CD4-positive, alpha-beta T cell (primary cell): ENCODE results near the gene HOXD11. TPM values are rescaled to one million over a fixed set of nuclear protein-coding genes. Genes with fewer than 3 reads are reported as not detected.

Experiments
- ATAC-seq: fragments of 200-7000 bp; cut with Tn5 transposase; one replicate; pipeline ENCODE4 v1.10.0; 2022; ENCODE audit warnings: mild to moderate bottlenecking; ENCODE audit not compliant: poor library complexity
- CTCF ChIA-PET: fragments of 350-600 bp; sonication (Branson Sonifier 250); formaldehyde crosslinking; loops from one replicate; lab custom pipeline; 2021; ENCODE audit warnings: antibody characterized with exemption, inconsistent platforms; lab: Charles Lee
- POLR2A ChIA-PET: fragments of 350-600 bp; sonication (Branson Sonifier 250); formaldehyde crosslinking; loops from one replicate; lab custom pipeline; 2021; ENCODE audit warnings: antibody characterized with exemption, inconsistent platforms; lab: Charles Lee
- DNase-seq, 14 experiments: peaks; one replicate each; pipeline ENCODE4 v3.0.0-alpha.2; 2013 to 2020; ENCODE audit warnings: mixed read lengths in 2 of 14
- H3K27ac ChIP-seq, 2 donors: one replicate each; pipeline versions ENCODE4 v1.5.1 to v1.7.0; 2013; ENCODE audit warnings: low read length in 2 of 2, low read depth in 1 of 2, mild to moderate bottlenecking in 1 of 2
- H3K27me3 ChIP-seq, 2 experiments: 1 replicate in 1 of 2; 2 replicates in 1 of 2; pipeline versions ENCODE4 v1.6.1 to v1.7.0; 2013; ENCODE audit warnings: low read length in 2 of 2, control low read depth in 1 of 2, mild to moderate bottlenecking in 1 of 2, moderate library complexity in 1 of 2; ENCODE audit not compliant: insufficient read depth in 2 of 2, control insufficient read depth in 1 of 2
- H3K36me3 ChIP-seq: one replicate; pipeline ENCODE4 v1.6.1; 2013; ENCODE audit warnings: low read length, control low read depth; ENCODE audit not compliant: insufficient read depth
- H3K4me1 ChIP-seq: one replicate; pipeline ENCODE4 v1.6.1; 2013; ENCODE audit warnings: low read length, control low read depth; ENCODE audit not compliant: insufficient read depth
- H3K4me3 ChIP-seq: one replicate; pipeline ENCODE4 v1.5.1; 2013; ENCODE audit warnings: mild to moderate bottlenecking, low read length, moderate library complexity
- H3K9me3 ChIP-seq, 2 experiments: 1 replicate in 1 of 2; 2 replicates in 1 of 2; pipeline versions ENCODE4 v1.6.1 to v1.7.0; 2013; ENCODE audit warnings: low read length in 2 of 2, mild to moderate bottlenecking in 2 of 2, control low read depth in 1 of 2, moderate library complexity in 1 of 2; ENCODE audit not compliant: control insufficient read depth in 1 of 2, insufficient read depth in 1 of 2
- H3K27ac Mint-ChIP-seq: one replicate; pipeline ENCODE4 v1.8.0; 2020; ENCODE audit warnings: mixed read lengths
- H3K27me3 Mint-ChIP-seq: one replicate; pipeline ENCODE4 v1.8.0; 2021; ENCODE audit warnings: mixed read lengths
- H3K36me3 Mint-ChIP-seq: one replicate; pipeline ENCODE4 v1.8.0; 2021; ENCODE audit warnings: low read depth, mixed read lengths
- H3K4me1 Mint-ChIP-seq: one replicate; pipeline ENCODE4 v1.8.0; 2021; ENCODE audit warnings: low read depth, mixed read lengths
- H3K4me3 Mint-ChIP-seq: one replicate; pipeline ENCODE4 v1.8.0; 2020; ENCODE audit warnings: mild to moderate bottlenecking, mixed read lengths
- H3K9me3 Mint-ChIP-seq: one replicate; pipeline ENCODE4 v1.8.0; 2020; ENCODE audit warnings: mixed read lengths
- CTCF ChIP-seq: fragments of 200-600 bp; IDR thresholded peaks from one replicate; pipeline ENCODE4 v1.8.0; 2022; ENCODE audit warnings: antibody characterized with exemption, mild to moderate bottlenecking
- intact Hi-C, 2 experiments: fragments of 100-400 bp; cut with DNase I in 1 of 2; cut with micrococcal nuclease in 1 of 2; formaldehyde crosslinking; loops; one replicate each; pipeline versions ENCODE4 v1.15.1 to v1.9.0; 2023 to 2025; cut with DNase I, micrococcal nuclease
- total RNA-seq, 174 experiments: library from RNA in 2 of 174; stranded (reverse) in 2 of 174; gene quantifications; one replicate each; pipeline ENCODE4 v1.2.3 and lab custom pipeline; 2021 to 2026

The HOXD11 gene
- total RNA-seq, 2 experiments from 2014 or later: not detected

DNA sequence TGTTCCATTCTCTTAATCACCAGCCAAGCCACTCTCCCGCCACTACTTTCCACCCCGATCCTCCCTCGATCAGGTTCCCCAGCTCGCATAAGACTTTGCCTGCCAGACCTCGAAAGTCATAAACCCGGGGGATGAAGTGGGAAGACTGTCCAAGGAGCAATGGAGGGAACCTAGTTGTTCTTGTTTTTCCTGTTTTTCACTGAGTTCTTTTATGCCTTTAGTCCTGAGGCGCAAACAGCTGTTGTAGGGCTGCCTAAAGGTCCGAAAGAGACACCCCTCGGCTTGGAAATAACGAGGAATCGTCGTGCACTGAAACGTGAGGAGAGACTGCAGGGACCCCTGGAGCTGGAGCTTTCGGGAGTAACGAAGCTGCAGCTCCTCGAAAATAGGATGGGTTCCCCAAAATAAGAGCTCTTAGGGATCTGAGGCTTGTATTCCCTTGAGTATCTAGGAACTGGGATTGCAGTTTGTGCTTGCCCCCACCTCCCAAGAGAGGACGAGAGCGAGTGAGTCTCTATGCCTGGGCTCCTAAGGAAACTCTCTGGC, 9.2 kb upstream of the HOXD11 start:
- H3K27me3 Mint-ChIP-seq: peaks cover 95% of the 10 kb centered on the region
- no peaks in the 10 kb centered on the region for H3K36me3 Mint-ChIP-seq
- no peak overlapping the region for H3K27ac Mint-ChIP-seq
- peaks cover 37% of the 10 kb centered on the region for H3K4me1 ChIP-seq
- ATAC-seq (no peak), DNase-seq (peak in 1 of 14 experiments; percentile 1)
- peaks cover 36% of the 10 kb centered on the region for H3K4me1 Mint-ChIP-seq
- H3K27ac ChIP-seq: no peak overlapping the region
- ChIA-PET CTCF (interaction anchor here (0.6 to 2.6 kb wide), 9 partner anchors 21 to 1398 kb away, joined by 3 to 11 read pairs (median 3); no protein-coding TSS in a partner anchor), POLR2A (interaction anchor here (0.9 to 1.4 kb wide), 3 partner anchors 10 to 408 kb away, joined by 3 to 7 read pairs (median 4); no protein-coding TSS in a partner anchor)
- intact Hi-C loops: loop anchor here (1.0 to 10.0 kb wide), 8 partner anchors 13 to 1403 kb away; no protein-coding TSS in a partner anchor
- peaks cover 7 to 41% of the 10 kb centered on the region in 2 experiments for H3K9me3 ChIP-seq
- no peaks in the 10 kb centered on the region for H3K36me3 ChIP-seq
- H3K27me3 ChIP-seq: peaks cover 96 to 99% of the 10 kb centered on the region in 2 experiments
- H3K9me3 Mint-ChIP-seq: no peaks in the 10 kb centered on the region
- no peak for TF ChIP-seq CTCF
- H3K4me3 Mint-ChIP-seq: peak overlapping the region; percentile 49
- peak overlapping the region; percentile 52 for H3K4me3 ChIP-seq

- H3K4me1 ChIP-seq: peaks cover 31% of the 10 kb centered on the region
- TF ChIP-seq CTCF: no peak
- no peak overlapping the region for H3K27ac ChIP-seq
- Mint-ChIP-seq H3K36me3 (no peaks in the 10 kb centered on the region), H3K27me3 (peaks cover 96% of the 10 kb centered on the region), H3K9me3 (no peaks in the 10 kb centered on the region), H3K4me3 (no peak overlapping the region), H3K27ac (no peak overlapping the region), H3K4me1 (peaks cover 36% of the 10 kb centered on the region)
- DNase-seq: peak in 2 of 14 experiments; percentile 1 to 30
- POLR2A ChIA-PET: interaction anchor here (1.0 to 1.4 kb wide), 2 partner anchors 10 to 12 kb away, joined by 3 to 4 read pairs; no protein-coding TSS in a partner anchor
- intact Hi-C loops: loop anchor here (5.0 to 10.0 kb wide), 5 partner anchors 731 to 1404 kb away; no protein-coding TSS in a partner anchor
- peaks cover 96 to 99% of the 10 kb centered on the region in 2 experiments for H3K27me3 ChIP-seq
- CTCF ChIA-PET: interaction anchor here (1.3 to 2.6 kb wide), 2 partner anchors 29 to 847 kb away, joined by 3 to 11 read pairs; no protein-coding TSS in a partner anchor
- ATAC-seq: no peak
- no peaks in the 10 kb centered on the region for H3K36me3 ChIP-seq
- H3K9me3 ChIP-seq: peaks cover 7 to 35% of the 10 kb centered on the region in 2 experiments
- H3K4me3 ChIP-seq: no peak overlapping the region
Measured at GRCh38 chr2:176098366-176099158, 8.5 kb upstream of the HOXD11 start.

GRCh38 chr2:176099159-176099727, 7.8 kb upstream of the HOXD11 start:
- ChIA-PET POLR2A (interaction anchor here (1.4 kb wide), 1 partner anchor 12 kb away, joined by 3 read pairs; no protein-coding TSS in a partner anchor), CTCF (no interaction called here)
- H3K36me3 Mint-ChIP-seq: no peaks in the 10 kb centered on the region
- intact Hi-C loops: loop anchor here (5.0 to 10.0 kb wide), 5 partner anchors 732 to 1404 kb away; no protein-coding TSS in a partner anchor
- H3K4me1 Mint-ChIP-seq: peaks cover 34% of the 10 kb centered on the region
- H3K9me3 Mint-ChIP-seq: no peaks in the 10 kb centered on the region
- H3K4me3 Mint-ChIP-seq: peak overlapping the region; percentile 20
- ATAC-seq (no peak), DNase-seq (peak in 2 of 14 experiments; percentile 0 to 28)
- no peak overlapping the region for H3K27ac ChIP-seq
- peaks cover 96% of the 10 kb centered on the region for H3K27me3 Mint-ChIP-seq
- H3K36me3 ChIP-seq: no peaks in the 10 kb centered on the region
- no peak overlapping the region for H3K4me3 ChIP-seq
- no peak for TF ChIP-seq CTCF
- no peak overlapping the region for H3K27ac Mint-ChIP-seq
- peaks cover 97 to 99% of the 10 kb centered on the region in 2 experiments for H3K27me3 ChIP-seq
- H3K4me1 ChIP-seq: peaks cover 33% of the 10 kb centered on the region
- peaks cover 7 to 40% of the 10 kb centered on the region in 2 experiments for H3K9me3 ChIP-seq
